ENCODE measurements around the gene CBX2. TPM values are rescaled to one million over a fixed set of nuclear protein-coding genes. Genes with fewer than 3 reads are reported as not detected.

Gene CBX2
- total RNA-seq, 1 experiment from 2014 or later = 79.4 TPM

DNA sequence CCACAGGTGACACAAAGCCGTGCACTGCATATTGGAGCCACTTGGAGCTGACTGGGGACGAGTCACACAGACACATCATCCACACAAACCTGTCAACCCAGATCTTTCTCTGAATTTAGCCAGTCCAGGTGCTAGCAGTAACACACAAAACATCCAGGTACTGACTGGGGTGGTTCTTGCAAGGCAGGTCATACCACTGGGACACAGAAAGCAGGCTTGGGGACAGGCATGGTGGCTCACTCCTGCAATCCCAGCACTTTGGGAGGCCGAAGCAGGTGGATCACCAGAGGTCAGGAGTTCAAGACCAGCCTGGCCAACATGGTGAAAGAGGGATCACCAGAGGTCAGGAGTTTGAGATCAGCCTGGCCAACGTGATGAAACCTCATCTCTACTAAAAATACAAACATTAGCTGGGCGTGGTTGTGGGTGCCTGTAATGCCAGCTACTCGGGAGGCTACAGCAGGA lies 32.3 kb upstream of the CBX2 start:
- no peak overlapping the region for H3K27ac ChIP-seq (ENCODE audit: insufficient read length, low read depth, low read length)
- H3K4me1 Mint-ChIP-seq = peaks cover 12 to 19% of the 10 kb centered on the region in 2 experiments
- H4K5ac ChIP-seq (ENCODE audit: insufficient read length, low read depth, low read length) = no peak overlapping the region
- no peak overlapping the region for H2BK15ac ChIP-seq (ENCODE audit: low read depth, low read length)
- H3K14ac ChIP-seq (ENCODE audit: insufficient read depth, low read length) = no peak overlapping the region
- no peak overlapping the region for H3K56ac ChIP-seq (ENCODE audit: insufficient read length, low read depth, low read length)
- no peak overlapping the region for H2BK120ac ChIP-seq (ENCODE audit: low read depth, low read length, poor library complexity, severe bottlenecking)
- H2AFZ ChIP-seq (ENCODE audit: low read length) = no peak overlapping the region
- TF ChIP-seq, protein P1, sequence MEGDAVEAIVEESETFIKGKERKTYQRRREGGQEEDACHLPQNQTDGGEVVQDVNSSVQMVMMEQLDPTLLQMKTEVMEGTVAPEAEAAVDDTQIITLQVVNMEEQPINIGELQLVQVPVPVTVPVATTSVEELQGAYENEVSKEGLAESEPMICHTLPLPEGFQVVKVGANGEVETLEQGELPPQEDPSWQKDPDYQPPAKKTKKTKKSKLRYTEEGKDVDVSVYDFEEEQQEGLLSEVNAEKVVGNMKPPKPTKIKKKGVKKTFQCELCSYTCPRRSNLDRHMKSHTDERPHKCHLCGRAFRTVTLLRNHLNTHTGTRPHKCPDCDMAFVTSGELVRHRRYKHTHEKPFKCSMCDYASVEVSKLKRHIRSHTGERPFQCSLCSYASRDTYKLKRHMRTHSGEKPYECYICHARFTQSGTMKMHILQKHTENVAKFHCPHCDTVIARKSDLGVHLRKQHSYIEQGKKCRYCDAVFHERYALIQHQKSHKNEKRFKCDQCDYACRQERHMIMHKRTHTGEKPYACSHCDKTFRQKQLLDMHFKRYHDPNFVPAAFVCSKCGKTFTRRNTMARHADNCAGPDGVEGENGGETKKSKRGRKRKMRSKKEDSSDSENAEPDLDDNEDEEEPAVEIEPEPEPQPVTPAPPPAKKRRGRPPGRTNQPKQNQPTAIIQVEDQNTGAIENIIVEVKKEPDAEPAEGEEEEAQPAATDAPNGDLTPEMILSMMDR (conservative IDR thresholded peaks at IDR 0.05) = no peak
- peaks cover 17% of the 10 kb centered on the region for H3K23me2 ChIP-seq (ENCODE audit: insufficient read length, low read depth, low read length, poor library complexity, severe bottlenecking)
- peaks cover 85% of the 10 kb centered on the region for H3K27me3 Mint-ChIP-seq (ENCODE audit: low read depth)
- no peak overlapping the region for H3K27ac Mint-ChIP-seq
- H4K8ac ChIP-seq (replicated peaks; ENCODE audit: insufficient read length, low read depth, low read length) = no peak overlapping the region
- H2BK12ac ChIP-seq (ENCODE audit: insufficient read length, low read depth, low read length) = no peak overlapping the region
- no peaks in the 10 kb centered on the region for H3K79me2 ChIP-seq (ENCODE audit: insufficient read depth, low read length)
- no peak overlapping the region for H3K9ac ChIP-seq (ENCODE audit: extremely low read depth, insufficient read length, low read length)
- no peak for DNase-seq
- peaks cover 2% of the 10 kb centered on the region; the same call in 1 of the 2 replicates for H3K4me1 ChIP-seq (ENCODE audit: insufficient read depth, low read length)
- H3K4ac ChIP-seq (ENCODE audit: low read depth, low read length) = no peak overlapping the region
- H3K9me3 Mint-ChIP-seq = no peaks in the 10 kb centered on the region
- H3K4me3 Mint-ChIP-seq = no peak overlapping the region
- peaks cover 5% of the 10 kb centered on the region for H4K20me1 ChIP-seq (ENCODE audit: control insufficient read depth, insufficient read depth, insufficient read length)
- no peak overlapping the region for H3K4me2 ChIP-seq (ENCODE audit: insufficient read depth, insufficient read length, low read length)
- no peak overlapping the region for H4K91ac ChIP-seq (ENCODE audit: insufficient read length, low read depth, low read length)
- H3K23ac ChIP-seq (ENCODE audit: insufficient read length, low read depth, low read length) = no peak overlapping the region
- no CpG with 5 or more reads among the region's 6 CpGs for WGBS (ENCODE audit: extremely low coverage, insufficient read length, low lambda C conversion rate)
- no peak overlapping the region for H3T11ph ChIP-seq (ENCODE audit: low read length)
- peaks cover 17% of the 10 kb centered on the region for H3K27me3 ChIP-seq (ENCODE audit: insufficient read depth, low read length)
- no peaks in the 10 kb centered on the region for H3K79me1 ChIP-seq (ENCODE audit: insufficient read depth, low read depth, low read length, poor library complexity, severe bottlenecking)
- H2AK5ac ChIP-seq (ENCODE audit: insufficient read length, low read length) = no peak overlapping the region
- H3K9me3 ChIP-seq (ENCODE audit: control insufficient read depth, low read depth, low read length) = no peaks in the 10 kb centered on the region
- no peak overlapping the region for H2BK5ac ChIP-seq (ENCODE audit: insufficient read length, low read length)
- H3K18ac ChIP-seq (ENCODE audit: insufficient read length, low read depth, low read length) = no peak overlapping the region
- H2BK20ac ChIP-seq (ENCODE audit: low read depth, low read length, poor library complexity, severe bottlenecking) = no peak overlapping the region
- H3K36me3 Mint-ChIP-seq (ENCODE audit: insufficient read depth in 1 of 3, low read depth in 3 of 3) = no peaks in the 10 kb centered on the region
